Measurements from ENCODE around the gene OXNAD1.

The OXNAD1 gene, protein sequence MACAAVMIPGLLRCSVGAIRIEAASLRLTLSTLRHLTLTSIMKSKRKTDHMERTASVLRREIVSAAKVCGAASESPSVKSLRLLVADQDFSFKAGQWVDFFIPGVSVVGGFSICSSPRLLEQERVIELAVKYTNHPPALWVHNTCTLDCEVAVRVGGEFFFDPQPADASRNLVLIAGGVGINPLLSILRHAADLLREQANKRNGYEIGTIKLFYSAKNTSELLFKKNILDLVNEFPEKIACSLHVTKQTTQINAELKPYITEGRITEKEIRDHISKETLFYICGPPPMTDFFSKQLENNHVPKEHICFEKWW

DNA sequence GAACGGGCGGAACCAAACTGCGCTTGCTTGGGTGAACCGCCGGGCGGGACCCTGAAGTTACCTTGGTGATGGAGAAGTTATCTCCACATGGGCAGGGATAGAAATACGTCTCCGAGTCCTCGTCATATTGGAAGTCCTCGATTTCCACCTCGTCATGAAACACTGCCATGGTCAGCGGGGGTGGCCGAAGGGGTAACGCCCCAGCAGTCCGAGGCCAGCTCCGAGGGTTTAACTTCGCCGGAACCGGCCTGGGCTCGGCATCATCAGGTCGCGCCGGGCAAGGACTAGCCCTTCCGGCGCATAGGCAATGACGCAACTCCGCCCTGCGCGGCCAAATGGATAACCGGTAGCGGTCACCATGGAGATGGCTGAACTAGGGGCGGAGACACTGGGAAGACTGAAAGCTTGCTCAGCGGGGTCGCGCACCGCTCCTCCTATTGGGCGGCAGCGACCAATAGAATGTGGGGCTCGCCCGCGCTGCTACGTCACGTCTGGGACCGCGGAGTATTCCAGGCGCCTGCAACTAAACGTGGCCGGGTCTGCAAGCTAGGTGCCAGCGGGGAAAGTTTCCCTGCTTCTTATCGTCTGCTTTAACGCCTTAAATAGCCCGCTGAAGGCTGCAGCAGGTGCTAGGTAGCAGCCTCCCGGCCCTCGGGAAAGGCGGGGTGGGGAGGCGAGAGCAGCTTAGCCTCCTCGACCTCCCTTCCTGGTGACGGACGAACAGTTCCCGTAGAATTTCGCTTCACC is at the start of gene OXNAD1, which contains the start of gene DPH3:
Gene OXNAD1, plus strand, starts transcription at position 505 of the 747 bp plus-strand sequence. CDS start 5,741 bp downstream, outside the sequence.
Gene DPH3, minus strand, starts transcription at position 236 of the 747 bp plus-strand sequence. Its CDS starts 67 bp downstream, at position 169.
- H3K4me1 ChIP-seq (ENCODE audit: control insufficient read depth, insufficient read depth, low read length), result no peaks in the 10 kb centered on the region
- H3K27ac ChIP-seq (ENCODE audit: low read length), result no peak within 1 kb of the TSS
- peaks cover under 1% of the 10 kb centered on the region; the same call in 1 of the 2 replicates for H3K36me3 ChIP-seq (ENCODE audit: control insufficient read depth, insufficient read depth, low read length)
- H3K27me3 ChIP-seq (ENCODE audit: control insufficient read depth, insufficient read depth, low read length), result no peaks in the 10 kb centered on the region
- H3K4me3 ChIP-seq (ENCODE audit: low read length), result peak within 1 kb of the TSS; percentile 93
- H3K9me3 ChIP-seq (ENCODE audit: control insufficient read depth, insufficient read depth, low read length), result no peaks in the 10 kb centered on the region
- WGBS (ENCODE audit: insufficient coverage, insufficient read length), result no CpG with 5 or more reads among the region's 61 CpGs
- DNase-seq (ENCODE audit: low read depth, low spot score), result peak; percentile 99

DNA sequence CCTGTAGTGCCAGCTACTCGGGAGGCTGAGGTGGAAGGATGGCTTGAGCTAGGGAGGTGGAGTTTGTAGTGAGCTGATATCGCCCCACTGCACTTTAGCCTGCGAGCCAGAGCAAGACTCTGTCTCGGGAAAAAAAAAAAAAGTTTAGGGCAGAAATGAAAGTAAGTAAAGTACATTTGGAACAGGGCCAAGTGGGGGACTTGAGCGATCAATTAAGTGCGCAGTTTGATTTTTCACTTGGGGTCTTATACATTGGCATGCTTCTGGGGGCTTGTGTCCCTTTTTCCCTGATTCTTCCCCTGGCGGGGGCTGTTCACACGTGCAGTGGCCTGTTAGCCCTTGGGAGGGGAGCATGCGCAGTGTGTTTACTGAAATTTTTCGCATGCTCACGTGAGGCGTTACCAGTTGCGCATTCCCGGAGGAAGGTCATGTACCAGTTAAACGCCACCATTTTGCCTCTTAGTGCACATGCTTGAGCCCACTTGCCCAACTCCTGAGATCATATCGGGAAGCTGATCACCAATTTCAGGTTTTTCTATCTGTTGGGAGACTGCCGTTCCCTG is 48.6 kb upstream of the OXNAD1 start:
- WGBS (ENCODE audit: insufficient coverage, insufficient read length), result no CpG with 5 or more reads among the region's 17 CpGs
- Histone ChIP-seq H3K4me3 (ENCODE audit: low read length) (no peak overlapping the region), H3K27ac (ENCODE audit: low read length) (no peak overlapping the region), H3K4me1 (ENCODE audit: control insufficient read depth, insufficient read depth, low read length) (no peaks in the 10 kb centered on the region; the same call in 1 of the 2 replicates), H3K36me3 (ENCODE audit: control insufficient read depth, insufficient read depth, low read length) (no peaks in the 10 kb centered on the region), H3K27me3 (ENCODE audit: control insufficient read depth, insufficient read depth, low read length) (no peaks in the 10 kb centered on the region), H3K9me3 (ENCODE audit: control insufficient read depth, insufficient read depth, low read length) (no peaks in the 10 kb centered on the region)
- DNase-seq (ENCODE audit: low read depth, low spot score), result no peak

DNA sequence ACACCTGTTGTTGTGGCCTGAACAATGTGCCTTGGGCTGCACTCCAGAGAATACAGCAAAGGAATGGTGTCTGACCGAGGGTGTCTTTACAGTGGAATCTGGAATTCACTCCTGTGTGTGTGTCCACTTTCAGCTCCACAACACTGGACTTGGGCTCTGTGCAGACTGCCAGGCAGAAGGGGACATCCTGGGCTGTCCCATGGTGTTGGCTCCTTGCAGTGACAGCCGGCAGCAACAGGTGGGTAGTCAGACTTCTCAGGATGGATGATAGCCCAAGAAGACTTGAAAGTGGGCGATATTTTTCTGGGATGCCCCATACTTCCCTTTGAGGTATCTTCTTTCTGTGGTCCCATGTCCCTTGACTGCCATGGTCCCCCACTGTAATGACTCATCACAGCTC is 45.2 kb upstream of the OXNAD1 start:
- Histone ChIP-seq H3K27ac (ENCODE audit: low read length) (no peak overlapping the region), H3K9me3 (ENCODE audit: control insufficient read depth, insufficient read depth, low read length) (no peaks in the 10 kb centered on the region), H3K36me3 (ENCODE audit: control insufficient read depth, insufficient read depth, low read length) (no peaks in the 10 kb centered on the region), H3K4me1 (ENCODE audit: control insufficient read depth, insufficient read depth, low read length) (no peaks in the 10 kb centered on the region), H3K27me3 (ENCODE audit: control insufficient read depth, insufficient read depth, low read length) (no peaks in the 10 kb centered on the region), H3K4me3 (ENCODE audit: low read length) (no peak overlapping the region)
- no CpG with 5 or more reads among the region's 3 CpGs for WGBS (ENCODE audit: insufficient coverage, insufficient read length)
- DNase-seq (ENCODE audit: low read depth, low spot score), result no peak

DNA sequence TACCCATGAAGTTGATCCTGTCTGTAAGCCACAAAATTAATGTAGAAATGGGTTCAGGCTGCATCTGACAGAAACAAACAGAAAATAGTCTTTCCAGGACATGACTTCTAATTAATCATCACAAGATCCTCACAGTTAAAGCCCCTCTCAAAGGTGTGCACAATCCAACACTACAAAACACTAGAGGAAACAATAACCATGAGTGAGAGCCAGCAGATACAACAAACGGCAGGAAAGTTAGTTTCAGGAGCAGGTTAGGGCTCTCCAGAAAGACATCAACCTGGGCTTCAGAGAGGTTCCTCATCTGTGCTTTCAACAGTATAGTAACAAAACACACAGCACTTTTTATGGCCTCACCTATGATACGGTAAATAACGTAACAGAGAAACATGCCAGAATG is 43.0 kb upstream of the OXNAD1 start:
- H3K4me3 ChIP-seq (ENCODE audit: low read length), result no peak overlapping the region
- no CpG with 5 or more reads among the region's 3 CpGs for WGBS (ENCODE audit: insufficient coverage, insufficient read length)

DNA sequence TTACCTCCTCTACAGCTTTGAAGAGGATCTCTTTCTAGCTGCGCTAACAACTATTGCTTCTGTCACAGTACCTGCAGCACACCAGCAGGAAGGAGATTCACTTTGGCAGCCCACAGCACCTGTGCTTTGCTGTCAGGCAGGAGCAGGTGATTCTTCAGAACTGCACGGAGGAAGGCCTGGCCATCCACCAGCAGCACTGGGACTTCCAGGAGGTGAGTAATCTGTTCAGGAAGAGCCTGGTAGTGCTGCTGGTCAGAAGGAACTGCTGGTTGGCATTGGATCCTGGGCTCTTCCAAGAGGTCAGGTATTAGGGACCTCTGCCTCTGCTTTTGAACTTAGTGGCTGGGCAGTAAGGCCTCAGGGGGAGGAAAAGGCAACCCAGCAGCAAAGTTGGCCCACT is 42.5 kb upstream of the OXNAD1 start:
- no peaks in the 10 kb centered on the region for H3K27me3 ChIP-seq (ENCODE audit: control insufficient read depth, insufficient read depth, low read length)
- WGBS (ENCODE audit: insufficient coverage, insufficient read length), result no CpG with 5 or more reads among the region's 2 CpGs
- H3K27ac ChIP-seq (ENCODE audit: low read length), result no peak overlapping the region
- no peak for DNase-seq (ENCODE audit: low read depth, low spot score)
- H3K9me3 ChIP-seq (ENCODE audit: control insufficient read depth, insufficient read depth, low read length), result no peaks in the 10 kb centered on the region
- H3K4me1 ChIP-seq (ENCODE audit: control insufficient read depth, insufficient read depth, low read length), result no peaks in the 10 kb centered on the region
- H3K36me3 ChIP-seq (ENCODE audit: control insufficient read depth, insufficient read depth, low read length), result no peaks in the 10 kb centered on the region
- no peak overlapping the region for H3K4me3 ChIP-seq (ENCODE audit: low read length)

More for the DNA sequence above, 43.0 kb upstream of the OXNAD1 start:
- Histone ChIP-seq H3K27me3 (ENCODE audit: control insufficient read depth, insufficient read depth, low read length) (no peaks in the 10 kb centered on the region), H3K4me1 (ENCODE audit: control insufficient read depth, insufficient read depth, low read length) (no peaks in the 10 kb centered on the region), H3K27ac (ENCODE audit: low read length) (no peak overlapping the region), H3K36me3 (ENCODE audit: control insufficient read depth, insufficient read depth, low read length) (no peaks in the 10 kb centered on the region), H3K9me3 (ENCODE audit: control insufficient read depth, insufficient read depth, low read length) (no peaks in the 10 kb centered on the region)
- no peak for DNase-seq (ENCODE audit: low read depth, low spot score)

DNA sequence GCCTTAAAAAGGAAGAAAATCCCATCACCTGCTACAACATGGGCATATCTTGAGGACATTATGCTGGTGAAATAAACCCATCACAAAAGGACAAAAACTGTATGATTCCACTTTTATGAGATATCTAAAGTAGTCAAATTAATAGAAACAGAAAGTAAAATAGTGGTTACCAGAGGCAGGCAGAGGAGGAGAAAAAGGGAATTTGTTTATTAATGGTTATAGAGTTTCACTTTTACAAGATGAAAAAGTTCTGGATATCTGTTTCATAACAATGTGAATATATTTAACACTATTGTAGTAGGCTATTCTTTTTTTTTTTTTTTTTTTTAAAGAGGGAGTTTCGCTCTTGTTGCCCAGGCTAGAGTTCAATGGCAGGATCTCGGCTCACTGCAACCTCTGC is 40.7 kb upstream of the OXNAD1 start:
- Histone ChIP-seq H3K27me3 (ENCODE audit: control insufficient read depth, insufficient read depth, low read length) (no peaks in the 10 kb centered on the region), H3K36me3 (ENCODE audit: control insufficient read depth, insufficient read depth, low read length) (no peaks in the 10 kb centered on the region), H3K27ac (ENCODE audit: low read length) (no peak overlapping the region), H3K9me3 (ENCODE audit: control insufficient read depth, insufficient read depth, low read length) (no peaks in the 10 kb centered on the region), H3K4me3 (ENCODE audit: low read length) (no peak overlapping the region), H3K4me1 (ENCODE audit: control insufficient read depth, insufficient read depth, low read length) (no peaks in the 10 kb centered on the region)
- WGBS (ENCODE audit: insufficient coverage, insufficient read length), result no CpG with 5 or more reads among the region's 2 CpGs
- DNase-seq (ENCODE audit: low read depth, low spot score), result no peak

DNA sequence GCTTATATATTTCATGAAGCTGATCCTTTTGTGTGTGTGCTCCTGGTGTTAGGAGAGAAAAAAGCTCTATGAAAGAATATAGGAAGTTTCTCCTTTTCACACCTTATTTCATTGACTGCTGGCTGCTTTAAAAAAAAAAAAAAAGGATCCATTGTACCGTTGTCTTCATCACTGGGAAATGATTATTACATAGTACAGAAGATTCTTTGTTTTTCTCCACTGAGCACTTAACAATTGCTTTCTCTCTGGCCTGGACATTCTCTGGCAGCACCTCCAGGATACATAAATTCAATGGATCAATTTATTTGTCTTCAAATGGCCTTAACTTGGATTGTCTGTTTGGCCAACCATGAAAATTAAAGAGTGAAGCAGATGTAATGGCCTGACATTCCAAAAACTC is 37.4 kb upstream of the OXNAD1 start:
- Histone ChIP-seq H3K36me3 (ENCODE audit: control insufficient read depth, insufficient read depth, low read length) (no peaks in the 10 kb centered on the region), H3K9me3 (ENCODE audit: control insufficient read depth, insufficient read depth, low read length) (no peaks in the 10 kb centered on the region), H3K27ac (ENCODE audit: low read length) (no peak overlapping the region), H3K4me1 (ENCODE audit: control insufficient read depth, insufficient read depth, low read length) (no peaks in the 10 kb centered on the region), H3K4me3 (ENCODE audit: low read length) (no peak overlapping the region), H3K27me3 (ENCODE audit: control insufficient read depth, insufficient read depth, low read length) (no peaks in the 10 kb centered on the region)
- WGBS (ENCODE audit: insufficient coverage, insufficient read length), result no CpG with 5 or more reads among the region's 1 CpG
- no peak for DNase-seq (ENCODE audit: low read depth, low spot score)

DNA sequence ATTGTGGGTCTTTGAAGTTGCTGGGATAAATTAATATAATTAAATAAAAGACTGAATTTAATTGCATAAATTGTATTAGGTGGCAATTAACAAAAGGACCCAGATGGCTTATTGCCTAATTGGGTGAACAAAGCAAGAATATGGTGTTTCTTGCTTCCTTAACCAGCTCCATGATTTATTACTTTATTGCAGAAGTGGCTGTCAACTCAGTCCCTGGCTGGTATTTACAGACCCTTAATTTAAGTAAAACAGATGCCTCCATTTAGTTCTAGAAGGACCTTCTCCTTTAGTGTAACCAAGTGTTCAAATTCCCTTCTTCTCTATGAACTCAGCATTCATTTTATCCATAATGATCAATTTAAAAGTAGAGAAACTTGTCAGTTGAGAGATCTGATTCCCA is 35.3 kb upstream of the OXNAD1 start:
- Histone ChIP-seq H3K27ac (ENCODE audit: low read length) (no peak overlapping the region), H3K9me3 (ENCODE audit: control insufficient read depth, insufficient read depth, low read length) (no peaks in the 10 kb centered on the region), H3K27me3 (ENCODE audit: control insufficient read depth, insufficient read depth, low read length) (no peaks in the 10 kb centered on the region), H3K4me1 (ENCODE audit: control insufficient read depth, insufficient read depth, low read length) (no peaks in the 10 kb centered on the region), H3K36me3 (ENCODE audit: control insufficient read depth, insufficient read depth, low read length) (no peaks in the 10 kb centered on the region), H3K4me3 (ENCODE audit: low read length) (no peak overlapping the region)
- no peak for DNase-seq (ENCODE audit: low read depth, low spot score)

DNA sequence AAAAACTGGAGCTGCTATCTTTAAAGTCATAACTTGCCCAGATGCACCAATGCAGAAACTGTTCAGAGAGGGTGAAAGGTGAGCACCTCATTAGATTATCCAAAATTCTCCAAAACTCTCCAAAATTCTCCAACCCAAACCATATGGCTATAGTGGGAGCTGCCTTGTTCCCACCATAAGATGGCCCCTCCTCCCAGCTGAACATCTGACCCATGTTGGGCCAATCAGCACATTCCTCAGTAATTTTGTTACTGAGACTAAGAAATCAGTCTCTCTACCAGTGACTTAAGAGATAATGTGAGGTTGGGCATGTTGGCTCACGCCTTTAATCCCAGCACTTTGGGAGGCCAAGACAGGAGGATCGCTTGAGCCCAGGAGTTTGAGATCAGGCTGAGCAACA is 33.0 kb upstream of the OXNAD1 start:
- Histone ChIP-seq H3K36me3 (ENCODE audit: control insufficient read depth, insufficient read depth, low read length) (no peaks in the 10 kb centered on the region), H3K4me3 (ENCODE audit: low read length) (no peak overlapping the region), H3K9me3 (ENCODE audit: control insufficient read depth, insufficient read depth, low read length) (no peaks in the 10 kb centered on the region), H3K27me3 (ENCODE audit: control insufficient read depth, insufficient read depth, low read length) (no peaks in the 10 kb centered on the region), H3K27ac (ENCODE audit: low read length) (no peak overlapping the region), H3K4me1 (ENCODE audit: control insufficient read depth, insufficient read depth, low read length) (no peaks in the 10 kb centered on the region)
- no peak for DNase-seq (ENCODE audit: low read depth, low spot score)
- no CpG with 5 or more reads among the region's 2 CpGs for WGBS (ENCODE audit: insufficient coverage, insufficient read length)

DNA sequence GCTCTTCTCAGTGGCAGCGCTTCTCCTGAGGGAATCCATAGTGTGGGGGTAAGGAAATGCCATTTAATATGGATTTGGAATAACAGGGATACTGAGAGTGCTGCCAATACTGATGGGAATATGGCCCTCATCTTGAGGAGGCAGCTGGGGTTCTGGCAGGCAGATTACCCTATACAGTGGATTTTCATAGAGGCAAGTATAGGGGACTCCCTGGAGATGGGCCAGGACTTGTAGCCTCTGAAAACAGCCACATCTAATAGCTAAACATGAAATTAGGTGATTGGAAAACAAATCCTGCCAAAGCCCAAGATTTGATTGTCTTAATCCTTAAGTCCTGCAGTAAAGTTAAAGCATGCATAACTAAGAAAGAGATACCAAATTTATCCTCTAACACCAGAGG is 31.2 kb upstream of the OXNAD1 start:
- no CpG with 5 or more reads among the region's 1 CpG for WGBS (ENCODE audit: insufficient coverage, insufficient read length)
- H3K27me3 ChIP-seq (ENCODE audit: control insufficient read depth, insufficient read depth, low read length), result no peaks in the 10 kb centered on the region
- H3K4me1 ChIP-seq (ENCODE audit: control insufficient read depth, insufficient read depth, low read length), result no peaks in the 10 kb centered on the region
- no peak overlapping the region for H3K4me3 ChIP-seq (ENCODE audit: low read length)
- H3K27ac ChIP-seq (ENCODE audit: low read length), result no peak overlapping the region
- H3K9me3 ChIP-seq (ENCODE audit: control insufficient read depth, insufficient read depth, low read length), result no peaks in the 10 kb centered on the region
- no peak for DNase-seq (ENCODE audit: low read depth, low spot score)
- no peaks in the 10 kb centered on the region for H3K36me3 ChIP-seq (ENCODE audit: control insufficient read depth, insufficient read depth, low read length)
